NCI-H2081 treated with DMSO at 0.1 percent for 48 hours (cell line): ENCODE data around the gene MESP2.

ENCODE experiments used
- DNase-seq: peaks from one replicate; lab custom pipeline; 2025; lab: John Stamatoyannopoulos, UW

Gene MESP2

DNA sequence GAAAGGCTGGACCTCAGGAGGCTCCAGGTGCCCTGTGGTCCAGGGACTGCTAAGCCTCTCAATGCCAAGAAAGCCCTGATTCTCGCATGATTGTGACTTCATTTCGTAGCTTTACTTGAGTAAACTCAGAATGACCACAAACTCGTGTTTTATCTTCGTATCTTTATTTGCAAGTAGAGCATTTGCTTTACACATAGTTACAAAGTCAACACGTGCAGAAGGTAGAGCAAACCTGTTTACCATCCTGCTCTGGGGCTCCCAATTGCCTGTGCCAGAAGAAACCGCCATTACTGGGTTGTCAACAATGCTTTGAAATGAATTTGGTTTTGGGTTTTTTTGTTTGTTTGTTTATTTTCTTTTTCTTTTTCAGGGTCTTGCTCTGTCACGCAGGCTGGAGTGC lies 19.2 kb upstream of the MESP2 start:
- no peak for DNase-seq

DNA sequence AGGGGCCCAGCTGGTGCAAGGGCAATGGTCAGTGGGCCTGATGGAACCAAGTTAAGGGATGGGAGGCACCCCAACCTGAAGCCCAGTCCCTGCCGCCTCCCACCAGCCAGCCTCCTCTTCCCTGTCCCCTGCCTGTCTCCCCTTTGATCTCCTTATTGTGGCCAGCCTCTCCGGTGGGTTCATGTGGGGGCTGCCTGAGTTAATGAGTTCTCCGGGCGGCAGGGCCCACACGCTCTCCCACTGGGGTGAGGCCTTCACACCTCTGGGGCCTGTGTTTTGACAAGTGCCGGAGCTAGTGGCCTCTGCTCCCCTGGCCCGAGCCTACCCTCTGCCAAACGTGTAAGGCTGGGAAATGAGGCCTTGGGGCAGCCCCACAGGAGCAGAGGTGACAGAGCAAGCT lies 17.8 kb upstream of the MESP2 start:
- DNase-seq: no peak

DNA sequence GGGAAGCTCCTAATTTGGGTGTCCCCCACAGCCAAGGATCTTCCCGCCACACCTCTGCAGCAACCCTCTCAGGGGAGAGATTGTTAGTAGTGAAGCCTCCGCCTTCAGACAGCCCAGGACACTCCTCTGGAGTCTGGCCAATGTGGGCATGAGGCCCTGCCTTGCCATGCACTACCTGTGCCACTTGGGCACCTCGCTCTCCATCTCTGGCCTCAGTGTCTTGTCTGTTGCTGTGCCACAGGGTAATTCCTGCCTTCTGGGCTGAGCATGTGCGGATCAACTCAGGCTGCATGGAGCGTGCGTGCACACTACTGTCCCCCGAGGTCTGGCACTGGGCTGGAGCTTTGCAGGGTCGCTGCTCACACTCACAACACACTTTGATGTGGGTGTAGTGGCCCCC lies 17.2 kb upstream of the MESP2 start:
- DNase-seq: no peak

- no peak for DNase-seq
These were observed 16.3 kb upstream of the MESP2 start for GRCh38 chr15:89759835-89760234.

DNA sequence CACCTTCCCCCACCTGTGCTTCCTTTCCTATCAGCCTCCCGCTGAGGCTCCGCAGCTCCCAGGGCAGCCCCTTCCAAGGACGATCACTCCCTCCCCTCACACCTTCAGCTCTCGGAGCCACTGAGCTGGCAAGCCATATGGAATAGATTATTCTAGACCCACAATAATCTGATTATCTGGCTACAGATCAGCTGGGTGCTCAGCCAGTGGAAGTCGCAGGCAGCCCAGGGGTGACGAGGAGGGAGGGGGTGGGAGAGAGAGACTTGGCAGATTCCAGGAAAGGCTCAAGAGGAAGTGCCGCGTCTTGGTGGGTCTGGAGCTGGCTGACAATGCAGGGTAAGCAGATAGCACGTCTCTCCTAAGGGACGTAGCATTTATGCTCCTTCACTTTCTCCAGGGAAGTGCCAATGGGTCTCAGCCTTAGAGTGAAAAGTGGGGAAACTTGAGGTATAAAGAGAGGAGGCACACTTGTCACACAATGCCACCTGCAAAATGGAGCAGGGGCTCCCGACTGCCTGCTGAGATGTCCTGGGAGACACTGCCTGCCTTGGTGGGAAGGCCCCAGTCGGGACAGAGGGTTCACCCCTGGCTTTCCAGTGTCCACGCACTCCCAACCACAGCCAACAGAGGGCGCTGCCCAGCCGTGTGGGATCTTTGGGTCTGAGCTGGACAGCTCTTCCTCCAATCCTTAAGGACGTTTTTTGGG lies 15.7 kb upstream of the MESP2 start:
- DNase-seq: no peak

- no peak for DNase-seq
These were observed 14.9 kb upstream of the MESP2 start for GRCh38 chr15:89761009-89761831.

- DNase-seq: no peak
These were observed 14.2 kb upstream of the MESP2 start for GRCh38 chr15:89761929-89762328.

DNA sequence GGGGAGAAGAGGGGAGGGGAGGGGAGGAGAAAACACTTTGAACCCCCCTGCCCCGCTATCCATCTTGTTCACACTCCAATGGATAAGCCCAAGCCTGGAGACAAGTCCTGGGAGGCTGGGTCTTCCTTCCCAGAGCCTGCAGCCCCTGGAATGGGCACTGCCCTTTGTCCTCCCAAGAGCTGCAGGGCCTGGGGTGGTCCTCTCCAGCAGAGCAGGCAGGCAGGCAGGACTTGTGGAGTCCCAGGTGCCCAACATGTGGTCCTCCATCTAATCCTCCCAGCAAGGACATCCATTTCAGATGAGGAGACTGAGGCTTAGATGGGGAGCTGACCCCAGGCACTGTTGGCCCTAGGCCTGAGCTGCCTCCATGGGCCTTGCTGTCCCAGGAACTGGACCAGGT lies 10.4 kb upstream of the MESP2 start:
- no peak for DNase-seq

- no peak for DNase-seq
These were observed 9.5 kb upstream of the MESP2 start for GRCh38 chr15:89766357-89767311.

DNA sequence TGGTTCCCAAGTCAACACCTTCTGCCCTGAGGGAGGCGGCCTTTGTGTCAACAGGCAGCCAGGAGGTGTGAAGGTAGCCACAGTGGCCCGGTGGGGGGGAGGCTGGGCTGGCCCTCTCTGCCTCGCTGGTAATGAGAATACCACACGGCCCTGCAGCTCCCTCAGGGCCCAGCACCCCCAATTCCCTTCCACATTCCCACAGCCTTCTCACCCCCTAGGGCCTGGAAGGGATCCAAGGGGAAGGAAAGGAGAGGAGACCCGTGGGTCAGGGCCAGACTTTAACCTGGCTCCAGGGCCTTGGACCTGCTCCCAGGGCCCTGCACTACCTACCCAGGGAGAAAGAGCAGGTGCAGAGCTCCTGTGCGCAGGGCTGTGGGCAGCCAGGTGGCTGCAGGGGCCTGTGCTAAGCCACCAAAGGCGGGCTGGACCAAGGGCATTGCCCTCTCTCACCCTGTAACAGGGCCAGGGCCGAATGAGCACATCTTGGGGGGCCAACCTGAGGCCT lies 8.7 kb upstream of the MESP2 start:
- no peak for DNase-seq

DNA sequence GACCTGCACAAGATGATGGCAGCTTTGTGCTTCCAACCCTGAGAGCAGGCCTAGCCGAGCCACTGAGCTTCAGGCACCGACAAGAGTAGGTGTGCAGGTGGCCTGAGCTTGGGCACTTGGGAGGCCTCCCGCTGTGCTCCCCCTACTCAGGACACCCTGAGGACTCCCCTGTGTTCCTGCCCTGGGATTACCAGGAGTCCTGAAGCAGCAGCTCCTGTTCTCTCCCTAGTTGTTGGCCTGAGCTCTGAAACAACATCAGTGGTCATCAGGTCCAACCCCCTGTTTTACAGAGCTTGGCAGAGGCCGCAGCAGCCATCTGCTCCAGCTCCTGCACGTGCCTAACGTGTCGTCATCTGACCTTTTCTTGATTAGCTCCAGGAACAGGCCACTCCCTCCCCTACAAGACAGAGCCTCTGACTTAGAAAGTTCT lies 8.0 kb upstream of the MESP2 start:
- DNase-seq: no peak

DNA sequence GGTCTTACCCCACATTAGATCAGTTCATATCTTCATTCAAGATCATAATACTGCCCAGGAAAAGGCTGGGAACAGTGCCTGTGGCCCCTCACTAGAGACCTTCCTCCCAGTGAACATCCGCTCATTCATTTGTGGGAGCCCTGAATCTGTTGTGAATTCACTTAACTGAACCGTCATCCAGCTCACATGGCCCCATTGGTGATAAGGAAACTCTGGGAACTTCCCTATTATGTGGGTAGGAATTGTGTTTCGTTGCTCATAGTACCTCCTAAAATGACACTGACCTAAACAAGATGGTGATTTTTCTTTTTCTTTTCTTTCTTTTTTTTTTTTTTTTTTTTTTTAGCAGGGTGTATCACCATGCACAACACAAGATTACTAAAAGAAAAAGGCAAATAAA lies 6.8 kb upstream of the MESP2 start:
- DNase-seq: no peak

DNA sequence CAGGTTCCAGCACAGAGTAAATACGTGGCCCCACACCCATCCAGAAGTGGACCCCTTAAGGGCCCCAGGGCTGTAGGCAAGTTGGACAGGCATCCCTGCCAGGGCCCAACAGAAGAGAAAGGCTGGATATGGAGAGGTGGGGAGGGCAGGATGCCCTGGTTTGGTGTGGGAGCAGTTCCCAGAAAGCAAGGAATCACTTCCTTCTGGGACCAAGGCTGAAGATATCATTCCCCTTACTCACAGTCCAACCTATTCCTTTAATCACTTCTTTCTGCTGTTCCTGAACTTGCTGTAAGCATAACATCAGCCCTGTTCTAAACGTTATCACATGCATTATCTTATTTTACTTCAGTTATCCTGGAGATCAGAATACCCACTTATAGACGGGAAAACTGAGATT lies 6.1 kb upstream of the MESP2 start:
- DNase-seq: no peak

DNA sequence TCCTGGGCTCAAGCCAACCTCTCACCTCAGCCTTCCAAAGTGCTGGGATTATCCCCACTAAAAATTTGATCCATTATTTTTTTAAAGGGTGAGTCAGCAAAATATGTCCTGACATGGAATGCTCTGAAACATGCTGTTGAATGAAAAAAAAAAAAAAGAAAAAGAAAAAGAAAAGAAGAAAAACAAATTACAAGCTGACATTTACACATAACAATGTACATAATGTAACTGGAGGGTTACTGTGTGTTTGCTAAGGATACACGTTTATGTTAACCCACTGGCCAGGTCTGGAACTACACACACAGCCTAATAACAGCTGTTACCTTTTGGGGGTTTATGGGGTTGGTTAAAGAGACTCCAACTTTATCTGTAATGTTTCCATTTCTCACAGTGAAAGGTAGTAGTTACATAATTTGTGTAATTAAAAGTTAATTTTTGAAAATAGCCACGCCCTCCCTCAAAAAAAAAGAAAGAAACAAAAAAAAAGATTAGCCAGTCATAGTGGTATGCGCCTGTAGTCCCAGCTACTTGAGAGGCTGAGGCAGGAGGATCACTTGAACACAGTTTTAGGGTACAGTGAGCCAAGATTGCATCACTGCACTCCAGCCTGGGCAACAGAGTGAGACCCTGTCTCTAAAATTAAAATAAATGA lies 3.1 kb upstream of the MESP2 start:
- DNase-seq: no peak

DNA sequence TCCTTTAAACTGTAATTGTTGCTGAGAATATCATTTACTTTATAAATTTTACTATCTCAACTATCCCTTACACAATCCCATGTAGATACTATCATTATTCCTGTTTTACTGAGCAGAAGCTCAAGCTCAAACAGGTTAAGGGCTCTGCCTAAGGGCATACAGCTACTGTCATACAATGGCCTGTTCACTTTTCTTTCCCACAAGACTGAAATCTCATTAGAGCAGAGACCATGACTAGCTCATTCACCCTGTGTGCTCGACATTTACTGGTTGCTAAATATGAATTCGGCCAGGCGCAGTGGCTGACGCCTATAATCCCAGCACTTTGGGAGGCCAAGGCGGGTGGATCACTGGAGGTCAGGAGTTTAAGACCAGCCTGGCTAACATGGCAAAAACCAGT lies 1.6 kb upstream of the MESP2 start:
- DNase-seq: no peak

GRCh38 chr15:89775815-89776214 lies 317 bp upstream of the MESP2 start:
- no peak for DNase-seq

GRCh38 chr15:89777073-89777751 lies 1.1 kb downstream of the MESP2 start:
- DNase-seq: no peak

- DNase-seq: no peak
These were observed 1.7 kb downstream of the MESP2 start for GRCh38 chr15:89777782-89778380.

DNA sequence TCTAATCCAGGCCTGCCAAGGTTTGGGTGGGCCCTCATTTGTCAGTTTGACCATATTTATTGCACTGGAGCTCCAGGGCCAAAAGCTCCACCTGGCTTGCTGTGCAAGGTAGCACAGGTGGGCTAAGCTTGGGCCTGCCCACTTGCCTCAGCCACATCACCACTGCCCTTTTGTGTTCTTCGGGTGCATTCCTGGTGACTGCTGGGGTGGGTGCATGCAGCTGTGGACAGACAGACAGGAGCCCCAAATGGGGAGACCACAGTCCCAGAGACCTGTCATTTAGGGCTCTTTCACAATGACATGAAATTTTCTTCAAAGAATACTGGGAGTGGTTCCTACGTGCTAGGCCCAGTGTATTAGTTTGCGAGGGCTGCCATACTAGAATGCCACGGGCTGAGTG lies 2.7 kb downstream of the MESP2 start:
- no peak for DNase-seq

DNA sequence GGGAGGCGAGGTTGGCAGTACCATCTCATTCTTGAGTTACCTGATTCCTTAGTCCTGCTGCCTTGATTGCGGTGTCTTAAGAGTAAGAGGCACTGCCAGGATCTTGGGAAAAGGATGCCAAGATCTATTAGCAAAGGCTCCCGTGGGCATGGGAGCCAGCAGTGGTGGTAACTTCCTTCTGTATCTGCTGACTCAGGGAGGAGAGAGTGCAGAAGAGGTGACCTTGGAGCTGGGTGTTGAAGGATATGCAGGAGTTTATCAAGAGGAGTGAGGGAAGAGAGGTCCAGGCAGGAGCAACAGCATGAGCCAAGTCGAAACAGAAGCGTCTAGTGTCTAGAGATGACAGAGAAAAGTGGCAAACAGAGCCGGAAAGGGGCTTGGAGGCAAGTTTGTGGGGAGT lies 4.5 kb downstream of the MESP2 start:
- DNase-seq: no peak

DNA sequence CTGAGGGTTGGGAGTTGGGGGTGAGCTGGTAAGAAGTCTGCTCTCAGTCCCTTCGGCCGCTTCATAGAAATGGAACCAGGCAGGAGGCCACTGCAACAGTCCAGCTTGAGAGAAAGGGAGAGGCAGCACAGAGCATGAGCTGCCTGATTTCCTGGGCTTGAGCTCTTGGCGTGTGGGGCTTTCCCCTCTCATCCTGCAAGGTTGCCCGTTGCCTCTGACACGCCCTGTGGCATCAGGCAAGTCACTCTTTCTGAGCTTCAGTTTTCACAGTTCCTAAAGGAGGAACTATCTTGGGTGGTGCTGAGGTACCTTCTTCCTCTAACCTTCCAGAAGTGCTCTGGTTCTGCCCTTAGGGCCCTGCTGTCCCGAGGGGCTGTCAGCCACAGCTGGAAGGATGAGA lies 4.9 kb downstream of the MESP2 start:
- DNase-seq: no peak
